Measurements from ENCODE around the gene C14orf93.

The C14orf93 gene

GRCh38 chr14:22986508-22987054, 23.4 kb downstream of the C14orf93 start:
- DNase-seq = peak; percentile 94

- DNase-seq = no peak
Measured at GRCh38 chr14:22985894-22986507, 23.9 kb downstream of the C14orf93 start.

- no peak for DNase-seq
Measured at GRCh38 chr14:22984959-22985658, 24.8 kb downstream of the C14orf93 start.

- peak; percentile 85 for DNase-seq
Measured at GRCh38 chr14:22982477-22983245, 27.3 kb downstream of the C14orf93 start, which contains the start of gene AJUBA. AJUBA (minus strand) TSS chr14:22982551; CDS start chr14:22982266, 285 bp downstream.

GRCh38 chr14:22981876-22982476, 28.0 kb downstream of the C14orf93 start:
- no peak for DNase-seq

- peak; percentile 69 for DNase-seq
Measured at GRCh38 chr14:22981090-22981875, 28.7 kb downstream of the C14orf93 start.

GRCh38 chr14:22980672-22981089, 29.3 kb downstream of the C14orf93 start:
- peak; percentile 65 for DNase-seq

- DNase-seq = no peak
Measured at GRCh38 chr14:22979748-22980392, 30.1 kb downstream of the C14orf93 start.

GRCh38 chr14:22978981-22979671, 30.8 kb downstream of the C14orf93 start:
- DNase-seq = no peak

- no peak for DNase-seq
Measured at GRCh38 chr14:22978487-22978837, 31.5 kb downstream of the C14orf93 start.

- no peak for DNase-seq
Measured at GRCh38 chr14:22977684-22978486, 32.1 kb downstream of the C14orf93 start.

- no peak for DNase-seq
Measured at GRCh38 chr14:22977434-22977683, 32.6 kb downstream of the C14orf93 start.

- no peak for DNase-seq
Measured at GRCh38 chr14:22976620-22977433, 33.1 kb downstream of the C14orf93 start.

GRCh38 chr14:22974530-22975313, 35.2 kb downstream of the C14orf93 start:
- no peak for DNase-seq

GRCh38 chr14:22973217-22974032, 36.5 kb downstream of the C14orf93 start:
- DNase-seq = no peak

- DNase-seq = no peak
Measured at GRCh38 chr14:22972313-22972930, 37.5 kb downstream of the C14orf93 start.

GRCh38 chr14:22971152-22971551, 38.8 kb downstream of the C14orf93 start:
- DNase-seq = no peak
